ENCODE data around the gene CCDC12. TPM values are rescaled to one million over a fixed set of nuclear protein-coding genes. Genes with fewer than 3 reads are reported as not detected.
A peak's percentile ranks its signal among the peaks of the same experiment; 100 is the strongest.

The CCDC12 gene
- total RNA-seq, 4 donors from 2014 or later: 56.1 to 86.8 (median 81.6) TPM

GRCh38 chr3:46881596-46882376, 94.8 kb downstream of the CCDC12 start:
- H3K27ac ChIP-seq: peak overlapping the region; percentile 84
- H3K4me3 ChIP-seq: peak overlapping the region; percentile 74
- H3K9me3 ChIP-seq: no peaks in the 10 kb centered on the region
- H3K36me3 ChIP-seq: no peaks in the 10 kb centered on the region
- no peak for DNase-seq (ENCODE audit: low spot score in 2 of 2)
- peaks cover 42% of the 10 kb centered on the region for H3K27me3 ChIP-seq
- TF ChIP-seq CTCF (IDR thresholded peaks at IDR 0.05) (no peak), EP300 (IDR thresholded peaks at IDR 0.05) (no peak), POLR2AphosphoS5 (IDR thresholded peaks at IDR 0.05) (no peak), POLR2A (IDR thresholded peaks at IDR 0.05) (no peak)
- H3K4me1 ChIP-seq: peaks cover 28% of the 10 kb centered on the region
- WGBS: 0% methylated on average over 9 of the region's 83 CpGs

- Histone ChIP-seq H3K9me3 (no peaks in the 10 kb centered on the region), H3K36me3 (no peaks in the 10 kb centered on the region), H3K27me3 (peaks cover 42% of the 10 kb centered on the region), H3K4me1 (peaks cover 28% of the 10 kb centered on the region), H3K4me3 (peak overlapping the region; percentile 74), H3K27ac (peak overlapping the region; percentile 84)
- no peak for DNase-seq (ENCODE audit: low spot score in 2 of 2)
- 56% methylated on average over 23 of the region's 29 CpGs for WGBS
- TF ChIP-seq EP300 (IDR thresholded peaks at IDR 0.05): no peak
- no peak for TF ChIP-seq CTCF (IDR thresholded peaks at IDR 0.05)
- no peak for TF ChIP-seq POLR2AphosphoS5 (IDR thresholded peaks at IDR 0.05)
- TF ChIP-seq POLR2A (IDR thresholded peaks at IDR 0.05): no peak
Observed at GRCh38 chr3:46880884-46881595, 95.5 kb downstream of the CCDC12 start.

- Histone ChIP-seq H3K27ac (no peak overlapping the region), H3K36me3 (no peaks in the 10 kb centered on the region), H3K9me3 (no peaks in the 10 kb centered on the region), H3K4me1 (peaks cover 29% of the 10 kb centered on the region), H3K4me3 (no peak overlapping the region), H3K27me3 (peaks cover 36% of the 10 kb centered on the region)
- TF ChIP-seq EP300 (IDR thresholded peaks at IDR 0.05): no peak
- TF ChIP-seq POLR2AphosphoS5 (IDR thresholded peaks at IDR 0.05): no peak
- TF ChIP-seq CTCF (IDR thresholded peaks at IDR 0.05): no peak
- no peak for TF ChIP-seq POLR2A (IDR thresholded peaks at IDR 0.05)
- no peak for DNase-seq (ENCODE audit: low spot score in 2 of 2)
- no CpG with 5 or more reads among the region's 2 CpGs for WGBS
Observed at GRCh38 chr3:46878781-46879436, 97.6 kb downstream of the CCDC12 start.

GRCh38 chr3:46877406-46878125, 99.0 kb downstream of the CCDC12 start, which contains the start of gene PTH1R:
Gene PTH1R, plus strand, starts transcription at chr3:46877721. Its CDS starts 5,839 bp downstream, at chr3:46883560.
- no peak for DNase-seq (ENCODE audit: low spot score in 2 of 2)
- Histone ChIP-seq H3K4me1 (peaks cover 29% of the 10 kb centered on the region), H3K27ac (no peak within 1 kb of the TSS), H3K9me3 (no peaks in the 10 kb centered on the region), H3K27me3 (peaks cover 22% of the 10 kb centered on the region), H3K4me3 (no peak within 1 kb of the TSS), H3K36me3 (no peaks in the 10 kb centered on the region)
- WGBS: 65% methylated on average over 5 of the region's 7 CpGs
- no peak for TF ChIP-seq POLR2A (IDR thresholded peaks at IDR 0.05)
- no peak for TF ChIP-seq CTCF (IDR thresholded peaks at IDR 0.05)
- no peak for TF ChIP-seq EP300 (IDR thresholded peaks at IDR 0.05)
- TF ChIP-seq POLR2AphosphoS5 (IDR thresholded peaks at IDR 0.05): no peak

Measured in suprapubic skin (tissue), 4 donors.